NOMO-1 treated with DMSO at 0.1 percent for 48 hours (cell line): ENCODE measurements around the gene CCNG1.

Source experiments
- DNase-seq: peaks from one replicate; lab custom pipeline; 2025; ENCODE audit not compliant: unreplicated experiment; lab: John Stamatoyannopoulos, UW

Gene CCNG1

DNA sequence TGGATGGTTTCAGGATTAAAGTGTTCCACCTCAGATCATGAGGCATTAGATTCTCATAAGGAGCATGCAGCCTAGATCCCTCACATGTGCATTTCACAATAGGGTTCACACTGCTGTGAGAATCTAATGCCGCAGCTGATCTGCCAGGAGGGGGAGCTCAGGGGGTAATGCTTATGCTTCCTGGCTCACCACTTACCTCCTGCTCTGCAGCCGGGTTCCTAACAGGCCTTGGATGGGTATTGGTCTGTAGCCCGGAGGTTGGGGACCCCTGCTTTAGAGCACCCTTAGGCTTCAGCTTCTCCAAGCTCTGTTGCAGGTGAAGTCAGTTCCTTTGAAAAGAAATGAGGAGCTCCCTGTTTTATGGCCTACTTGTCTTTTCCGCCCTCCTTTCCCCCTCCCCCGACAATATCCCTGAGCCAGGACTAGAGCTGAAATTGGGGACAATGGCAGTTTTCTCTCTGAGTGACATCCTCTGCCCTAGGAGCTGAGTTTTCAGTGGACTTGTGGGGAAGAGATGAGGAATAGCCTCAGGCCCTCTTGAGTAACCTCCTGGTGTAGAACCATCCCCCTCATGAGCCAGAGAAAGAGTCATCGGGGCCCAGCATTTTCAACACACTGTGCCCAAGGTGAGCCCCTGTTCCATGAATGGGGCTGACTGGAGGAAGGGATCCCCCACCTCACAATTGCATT is 51.8 kb downstream of the CCNG1 start:
- DNase-seq: no peak

DNA sequence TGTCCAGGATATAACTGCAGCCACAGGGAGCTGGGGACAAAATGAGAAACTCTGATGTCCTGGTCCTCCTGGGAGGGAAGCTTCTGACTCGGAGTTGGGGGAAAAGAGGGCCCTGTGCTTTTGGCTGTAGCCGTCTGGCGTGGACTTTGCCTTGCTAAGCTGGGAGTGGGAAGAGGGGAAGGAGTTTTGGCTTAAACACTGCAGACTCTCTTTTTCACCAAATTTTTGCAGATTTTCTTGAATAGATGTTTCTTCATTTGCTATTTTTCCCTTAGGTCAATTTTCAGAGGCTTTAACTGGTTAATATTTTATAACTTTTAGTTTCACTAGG is 52.3 kb downstream of the CCNG1 start:
- DNase-seq: no peak
